ENCODE measurements around the gene C9orf78. TPM values are rescaled to one million over a fixed set of nuclear protein-coding genes. Genes with fewer than 3 reads are reported as not detected.

Gene C9orf78
- total RNA-seq, 1 donor from 2014 or later, result 53.6 TPM

- no peak for DNase-seq (ENCODE audit: low read depth)
- H3K4me3 ChIP-seq (ENCODE audit: low read depth, low read length), result no peak overlapping the region
- TF ChIP-seq CTCF (conservative IDR thresholded peaks at IDR 0.05; ENCODE audit: low read depth, low read length), result no peak
Measured at GRCh38 chr9:129832982-129833381, 2.1 kb downstream of the C9orf78 start.

- no peak overlapping the region for H3K4me3 ChIP-seq (ENCODE audit: low read depth, low read length)
- TF ChIP-seq CTCF (conservative IDR thresholded peaks at IDR 0.05; ENCODE audit: low read depth, low read length), result no peak
Measured at GRCh38 chr9:129828969-129829368, 6.1 kb downstream of the C9orf78 start.

GRCh38 chr9:129828051-129828450 lies 7.0 kb downstream of the C9orf78 start:
- no peak for TF ChIP-seq CTCF (conservative IDR thresholded peaks at IDR 0.05; ENCODE audit: low read depth, low read length)
- no peak for DNase-seq (ENCODE audit: low read depth)
- no peak overlapping the region for H3K4me3 ChIP-seq (ENCODE audit: low read depth, low read length)

More at GRCh38 chr9:129828969-129829368, 6.1 kb downstream of the C9orf78 start:
- no peak for DNase-seq (ENCODE audit: low read depth)

- no peak for DNase-seq (ENCODE audit: low read depth)
- TF ChIP-seq CTCF (conservative IDR thresholded peaks at IDR 0.05; ENCODE audit: low read depth, low read length), result no peak
- no peak overlapping the region for H3K4me3 ChIP-seq (ENCODE audit: low read depth, low read length)
Measured at GRCh38 chr9:129826759-129827158, 8.3 kb downstream of the C9orf78 start.

- no peak for DNase-seq (ENCODE audit: low read depth)
- no peak for TF ChIP-seq CTCF (conservative IDR thresholded peaks at IDR 0.05; ENCODE audit: low read depth, low read length)
- H3K4me3 ChIP-seq (ENCODE audit: low read depth, low read length), result no peak overlapping the region
Measured at GRCh38 chr9:129826344-129826743, 8.7 kb downstream of the C9orf78 start.

- no peak for TF ChIP-seq CTCF (conservative IDR thresholded peaks at IDR 0.05; ENCODE audit: low read depth, low read length)
- peak within 1 kb of the TSS; percentile 81 for H3K4me3 ChIP-seq (ENCODE audit: low read depth, low read length)
- DNase-seq (ENCODE audit: low read depth), result peak; percentile 59
Measured at GRCh38 chr9:129823935-129824601, 11.0 kb downstream of the C9orf78 start, which contains the start of gene TOR1A. Gene TOR1A (minus strand): TSS chr9:129824136. CDS start chr9:129824085, 51 bp downstream.

- DNase-seq (ENCODE audit: low read depth), result no peak
- H3K4me3 ChIP-seq (ENCODE audit: low read depth, low read length), result peak overlapping the region; percentile 81
- TF ChIP-seq CTCF (conservative IDR thresholded peaks at IDR 0.05; ENCODE audit: low read depth, low read length), result no peak
Measured at GRCh38 chr9:129823542-129823934, 11.5 kb downstream of the C9orf78 start.

Data from epithelial cell of proximal tubule (primary cell).